HepG2 (cell line): ENCODE measurements around the gene PNLIP. TPM values are rescaled to one million over a fixed set of nuclear protein-coding genes. Genes with fewer than 3 reads are reported as not detected.

ENCODE experiments used
- ATAC-seq: fragments of 200-7000 bp; cut with Tn5 transposase; 3 replicates; pipeline ENCODE4 v1.9.1; 2020; ENCODE audit warnings: mild to moderate bottlenecking, moderate library complexity
- BruUV-seq: library from RNA; stranded (reverse); fragments of 400-500 nt; replicated peaks from 2 replicates; lab custom pipeline; 2021; lab: Mats Ljungman, UMichigan
- CTCF ChIA-PET: fragments of 300-600 bp; formaldehyde crosslinking; extraction: SDS; loops from one replicate; lab custom pipeline; 2021; ENCODE audit warnings: low total read pairs, inconsistent platforms, low intra/inter-chr PET ratio; lab: Yijun Ruan, JAX
- POLR2A ChIA-PET: fragments of 350-600 bp; sonication (Branson Sonifier 250); formaldehyde crosslinking; loops from one replicate; lab custom pipeline; 2020; ENCODE audit warnings: antibody characterized with exemption, inconsistent platforms; lab: Yijun Ruan, JAX
- DNase-seq: peaks from one replicate; pipeline ENCODE4 v3.0.0-alpha.2; 2015; ENCODE audit warnings: low spot score
- FAIRE-seq: peaks from 3 replicates; lab custom pipeline; 2011; peaks lifted over from hg19 to GRCh38; lab: Jason Lieb, UNC
- H2AFZ ChIP-seq: one replicate; pipeline ENCODE4 v1.6.1; 2011; ENCODE audit warnings: low read length, inconsistent platforms
- H3K27ac ChIP-seq: fragments of 300-600 bp; 3 replicates; pipeline ENCODE4 v1.8.0; 2011; ENCODE audit warnings: mixed run types, mild to moderate bottlenecking, mixed read lengths, low read length, inconsistent platforms; ENCODE audit not compliant: insufficient read depth; ENCODE audit errors: extremely low read length
- H3K27me3 ChIP-seq, 2 experiments: fragments of 200-600 bp in 1 of 2; 2 replicates in 1 of 2; 3 replicates in 1 of 2; pipeline versions ENCODE4 v1.6.0 to v1.8.0; 2011; ENCODE audit warnings: low read length in 2 of 2, mild to moderate bottlenecking in 2 of 2, moderate library complexity in 2 of 2, inconsistent platforms in 1 of 2; ENCODE audit not compliant: insufficient read depth in 2 of 2, control insufficient read depth in 1 of 2
- H3K36me3 ChIP-seq, 2 experiments: fragments of 200-600 bp in 1 of 2; replicated peaks in 1 of 2; 2 replicates in 1 of 2; 3 replicates in 1 of 2; pipeline versions ENCODE4 v1.5.1 to v1.8.0; 2011; ENCODE audit warnings: low read length in 2 of 2, inconsistent platforms in 1 of 2; ENCODE audit not compliant: insufficient read depth in 2 of 2, control insufficient read depth in 1 of 2
- H3K4me1 ChIP-seq: 2 replicates; pipeline ENCODE4 v1.5.1; 2012; ENCODE audit warnings: low read length, inconsistent platforms; ENCODE audit not compliant: insufficient read depth
- H3K4me2 ChIP-seq: 2 replicates; pipeline ENCODE4 v1.6.0; 2011; ENCODE audit warnings: low read depth, low read length, inconsistent platforms
- H3K4me3 ChIP-seq, 3 experiments: fragments of 200-600 bp in 1 of 3; sonication (generic), shearing (Covaris generic) in 1 of 3; replicated peaks in 1 of 3; 2 replicates each; pipeline ENCODE4 v1.5.1; 2011 to 2016; ENCODE audit warnings: low read length in 3 of 3, inconsistent platforms in 2 of 3, low read depth in 2 of 3, mild to moderate bottlenecking in 2 of 3, control low read depth in 1 of 3, mixed read lengths in 1 of 3; ENCODE audit not compliant: insufficient read depth in 1 of 3
- H3K79me2 ChIP-seq: one replicate; pipeline ENCODE4 v1.6.1; 2011; ENCODE audit warnings: low read length, inconsistent platforms; ENCODE audit not compliant: insufficient read depth
- H3K9ac ChIP-seq: 2 replicates; pipeline ENCODE4 v1.6.0; 2011; ENCODE audit warnings: mild to moderate bottlenecking, low read depth, low read length, inconsistent platforms; ENCODE audit not compliant: insufficient read depth
- H3K9me3 ChIP-seq: 2 replicates; pipeline ENCODE4 v1.5.1; 2012; ENCODE audit warnings: mild to moderate bottlenecking, low read length
- H4K20me1 ChIP-seq: 2 replicates; pipeline ENCODE4 v1.6.0; 2011; ENCODE audit warnings: inconsistent platforms, mild to moderate bottlenecking, low read length, moderate library complexity; ENCODE audit not compliant: insufficient read depth
- GPN1 ChIP-seq: sonication (generic); formaldehyde crosslinking; IDR thresholded peaks from 2 replicates; pipeline ENCODE4 v1.5.1; 2020; ENCODE audit warnings: missing genetic modification reagents, borderline replicate concordance
- ISL2 ChIP-seq: sonication (generic); formaldehyde crosslinking; IDR thresholded peaks from 2 replicates; pipeline ENCODE4 v1.5.0; 2020; ENCODE audit warnings: missing genetic modification reagents
- NR1H2 ChIP-seq: sonication (generic); formaldehyde crosslinking; IDR thresholded peaks from 2 replicates; pipeline ENCODE4 v1.8.1; 2022; ENCODE audit warnings: low read depth, missing genetic modification reagents, borderline replicate concordance
- RAD21 ChIP-seq: fragments of 450-650 bp; formaldehyde crosslinking; IDR thresholded peaks from 2 replicates; pipeline ENCODE4 v1.5.0; 2020; ENCODE audit warnings: mild to moderate bottlenecking
- RBM39 ChIP-seq: fragments of 200-400 bp; formaldehyde crosslinking; IDR thresholded peaks from one replicate; pipeline ENCODE4 v1.6.1; 2018; ENCODE audit warnings: antibody characterized with exemption, mild to moderate bottlenecking, low read depth, low read length; ENCODE audit not compliant: poor library complexity, severe bottlenecking
- RXRB ChIP-seq: IDR thresholded peaks from 2 replicates; pipeline ENCODE4 v1.6.1; 2016; ENCODE audit warnings: borderline replicate concordance, missing genetic modification reagents, missing compliant biosample characterization
- SOX6 ChIP-seq, 2 experiments: fragments of 450-650 bp in 1 of 2; sonication (generic) in 1 of 2; formaldehyde crosslinking in 1 of 2; IDR thresholded peaks; 2 replicates each; pipeline versions ENCODE4 v1.4.0 to v1.6.1; 2017 to 2020; ENCODE audit warnings: antibody characterized with exemption in 1 of 2, mild to moderate bottlenecking in 1 of 2, missing genetic modification reagents in 1 of 2
- TBX2 ChIP-seq: sonication (generic); formaldehyde crosslinking; IDR thresholded peaks from 2 replicates; pipeline ENCODE4 v1.5.0; 2020; ENCODE audit warnings: missing genetic modification reagents, mild to moderate bottlenecking, borderline replicate concordance
- ZBTB14 ChIP-seq: sonication (generic); formaldehyde crosslinking; IDR thresholded peaks from 2 replicates; pipeline ENCODE4 v1.4.0; 2020; ENCODE audit warnings: missing genetic modification reagents
- ZBTB4 ChIP-seq: sonication (generic); formaldehyde crosslinking; IDR thresholded peaks from 2 replicates; pipeline ENCODE4 v1.4.0; 2020; ENCODE audit warnings: missing genetic modification reagents, mild to moderate bottlenecking, borderline replicate concordance
- ZFP36 ChIP-seq: fragments of 150-350 bp; IDR thresholded peaks from 2 replicates; pipeline ENCODE4 v1.6.1; 2018; ENCODE audit warnings: borderline replicate concordance, low read length, low read depth; ENCODE audit not compliant: partially characterized antibody
- ZNF24 ChIP-seq: fragments of 450-650 bp; IDR thresholded peaks from 2 replicates; pipeline ENCODE4 v1.6.1; 2017; ENCODE audit warnings: antibody characterized with exemption, mild to moderate bottlenecking
- ZNF720 ChIP-seq: sonication (generic); formaldehyde crosslinking; IDR thresholded peaks from 2 replicates; pipeline ENCODE4 v1.4.0; 2020; ENCODE audit warnings: missing genetic modification reagents
- ZNF775 ChIP-seq: sonication (generic); formaldehyde crosslinking; IDR thresholded peaks from 2 replicates; pipeline ENCODE4 v1.4.0; 2020; ENCODE audit warnings: missing genetic modification reagents, mild to moderate bottlenecking, moderate library complexity, borderline replicate concordance
- WGBS: methylation state at CpG from one replicate; pipeline ENCODE4 v1.1.6; 2017; ENCODE audit warnings: low lambda C conversion rate; 5-methylcytosine and 5-hydroxymethylcytosine counted together
- in situ Hi-C: cut with HindIII; loops from 2 replicates; pipeline ENCODE4 v1.10.0; 2017; ENCODE audit warnings: low pct_unique_long_range_greater_than_20kb; ENCODE audit not compliant: extremely low pct_ligation_motif_present
- intact Hi-C: fragments of 100-400 bp; cut with micrococcal nuclease; formaldehyde crosslinking; loops from one replicate; pipeline ENCODE4 v1.10.0; 2022; ENCODE audit not compliant: unreplicated experiment
- polyA plus RNA-seq, 8 experiments: library from polyadenylated mRNA; depleted of rRNA in 3 of 8; stranded (reverse) in 7 of 8; unstranded in 1 of 8; fragments of >200 nt; fragmentation: Illumina TruSeq in 4 of 8; extraction: Trizol in 4 of 8; gene quantifications; 2 replicates each; pipeline versions ENCODE4 v1.2.1 to v1.2.3, GENCODE V29; 2011 to 2016; ENCODE audit warnings: low read depth in 4 of 8, missing spikeins in 1 of 8, mixed read lengths in 1 of 8; ENCODE audit not compliant: insufficient read depth in 1 of 8
- total RNA-seq, 5 experiments: library from RNA; depleted of rRNA; stranded (reverse); fragments of >200 nt; fragmentation: Illumina TruSeq; extraction: Trizol; gene quantifications; 2 replicates each; pipeline ENCODE4 v1.2.3, GENCODE V29; 2016; ENCODE audit warnings: low read depth in 1 of 5

The PNLIP gene
- total and polyA plus RNA-seq, 2 of the 13 experiments (the other 11 are each of a cell fraction or from before 2014, with no cell fraction given), result not detected

- in situ Hi-C loops (no loop called here), intact Hi-C loops (no loop called here)
- ATAC-seq (no peak; the same call in 2 of the 3 replicates), DNase-seq (no peak), FAIRE-seq (no peak)
- no peak overlapping the region for H3K4me3 ChIP-seq
- H3K36me3 ChIP-seq, result no peaks in the 10 kb centered on the region
- H4K20me1 ChIP-seq, result no peaks in the 10 kb centered on the region
- no peak overlapping the region for H3K27ac ChIP-seq
- POLR2A ChIA-PET, result no interaction called here
- H3K9me3 ChIP-seq, result no peaks in the 10 kb centered on the region
- no peak overlapping the region for H3K4me2 ChIP-seq
- no peaks in the 10 kb centered on the region for H3K79me2 ChIP-seq
- no peak overlapping the region for H2AFZ ChIP-seq
- WGBS, result 60% methylated on average over 28 of the region's 41 CpGs
- no TSS peak for BruUV-seq
- H3K9ac ChIP-seq, result no peak overlapping the region
- peaks cover 1 to 6% of the 10 kb centered on the region in 2 experiments; a peak in 3 of 5 replicates for H3K27me3 ChIP-seq
- no peaks in the 10 kb centered on the region for H3K4me1 ChIP-seq
- CTCF ChIA-PET, result no interaction called here
- TF ChIP-seq SOX6 (IDR thresholded peaks at IDR 0.05) (no peak), SOX6 (CRISPR knock-in tag; IDR thresholded peaks at IDR 0.05) (no peak), RBM39 (no peak), ZNF775 (no peak), ZBTB4 (no peak), TBX2 (no peak), ZBTB14 (no peak), ZNF24 (no peak), NR1H2 (CRISPR knock-in tag) (no peak), RAD21 (no peak), ZFP36 (no peak), ZNF720 (CRISPR knock-in tag) (no peak), RXRB (CRISPR knock-in tag) (no peak), ISL2 (no peak), GPN1 (CRISPR knock-in tag) (no peak)
These were observed 63.2 kb downstream of the PNLIP start for GRCh38 chr10:116608686-116609594.
